Activated CD8-positive, alpha-beta T cell treated with anti-CD3 and anti-CD28 coated beads for 36 hours (primary cell): ENCODE data around the gene PMPCA. TPM values are rescaled to one million over a fixed set of nuclear protein-coding genes. Genes with fewer than 3 reads are reported as not detected.

Source experiments
- ATAC-seq: fragments of 200-7000 bp; cut with Tn5 transposase; one replicate; pipeline ENCODE4 v1.10.0; 2021; ENCODE audit warnings: mild to moderate bottlenecking, moderate library complexity
- CTCF ChIA-PET: fragments of 350-600 bp; sonication (Branson Sonifier 250); formaldehyde crosslinking; loops from one replicate; lab custom pipeline; 2021; ENCODE audit warnings: antibody characterized with exemption; lab: Charles Lee
- POLR2A ChIA-PET: fragments of 350-600 bp; sonication (Branson Sonifier 250); formaldehyde crosslinking; loops from one replicate; lab custom pipeline; 2021; ENCODE audit warnings: antibody characterized with exemption; lab: Charles Lee
- DNase-seq: peaks from one replicate; pipeline ENCODE4 v3.0.0-alpha.2; 2020
- H3K27ac Mint-ChIP-seq: one replicate; pipeline ENCODE4 v1.8.0; 2021; ENCODE audit warnings: mild to moderate bottlenecking, mixed read lengths
- H3K27me3 Mint-ChIP-seq: one replicate; pipeline ENCODE4 v1.8.0; 2021; ENCODE audit warnings: mixed read lengths
- H3K36me3 Mint-ChIP-seq: one replicate; pipeline ENCODE4 v1.8.0; 2021; ENCODE audit warnings: low read depth, mixed read lengths
- H3K4me1 Mint-ChIP-seq: one replicate; pipeline ENCODE4 v1.8.0; 2021; ENCODE audit warnings: low read depth, mixed read lengths
- H3K4me3 Mint-ChIP-seq: one replicate; pipeline ENCODE4 v1.8.0; 2021; ENCODE audit warnings: mild to moderate bottlenecking, moderate library complexity, mixed read lengths
- H3K9me3 Mint-ChIP-seq: one replicate; pipeline ENCODE4 v1.8.0; 2021; ENCODE audit warnings: mixed read lengths
- CTCF ChIP-seq: fragments of 200-600 bp; IDR thresholded peaks from one replicate; pipeline ENCODE4 v1.8.0; 2022; ENCODE audit warnings: antibody characterized with exemption, mild to moderate bottlenecking
- intact Hi-C: fragments of 100-400 bp; cut with micrococcal nuclease; formaldehyde crosslinking; loops from one replicate; pipeline ENCODE4 v1.10.0; 2022
- total RNA-seq, 2 experiments: library from RNA; stranded (reverse); gene quantifications; one replicate each; pipeline ENCODE4 v1.2.3, GENCODE V29; 2021

PMPCA gene
- total RNA-seq, 2 experiments from 2014 or later: 128 to 140 TPM

DNA sequence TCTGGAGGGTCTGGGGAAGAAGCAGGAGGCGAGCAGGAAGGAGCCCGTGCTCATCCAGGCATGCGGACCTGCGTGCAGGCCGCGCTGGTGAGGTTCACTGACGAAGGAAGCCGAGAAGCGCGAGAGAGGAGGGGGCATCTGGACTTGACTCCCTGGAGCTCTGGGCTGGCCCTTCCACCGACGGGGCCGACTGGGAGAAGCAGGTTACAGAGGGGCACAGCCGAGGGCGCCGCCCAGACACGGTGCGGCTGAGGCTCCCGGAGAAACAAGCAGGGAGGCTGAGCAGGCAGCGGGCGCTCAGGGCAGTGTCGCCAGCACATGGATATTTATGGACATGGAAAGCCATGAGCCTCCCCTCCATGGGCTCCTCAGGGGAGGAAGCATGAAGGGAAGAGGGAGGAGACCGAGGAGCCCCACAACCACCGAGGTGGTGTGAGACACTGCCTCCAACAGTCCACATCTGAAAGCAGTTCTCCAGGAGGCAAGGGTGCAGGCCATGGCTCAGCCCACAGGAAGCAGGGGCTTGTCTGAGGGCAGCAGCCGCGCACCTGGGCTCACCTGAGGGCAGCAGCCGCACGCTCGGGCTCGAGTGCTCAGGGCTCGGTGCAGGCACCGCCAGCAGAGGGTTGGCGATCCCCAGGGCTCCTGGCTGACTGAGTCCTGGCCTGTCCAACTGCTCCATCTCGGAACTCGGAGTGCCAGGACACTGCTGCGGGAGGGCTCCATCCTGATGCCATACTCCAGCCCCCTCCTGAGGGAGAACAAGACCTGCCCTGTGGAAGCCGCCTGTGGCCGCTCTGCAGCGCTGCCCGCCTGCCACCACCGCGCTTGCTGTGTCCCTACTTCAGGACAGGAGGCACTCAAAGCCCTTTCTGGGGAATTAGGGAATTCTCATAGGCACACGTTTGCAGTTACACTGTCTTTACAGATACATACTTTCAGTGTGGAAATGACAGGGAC, 44.9 kb downstream of the PMPCA start:
- Mint-ChIP-seq H3K4me3 (no peak overlapping the region), H3K4me1 (no peaks in the 10 kb centered on the region), H3K36me3 (peaks cover 53% of the 10 kb centered on the region), H3K9me3 (no peaks in the 10 kb centered on the region), H3K27me3 (no peaks in the 10 kb centered on the region), H3K27ac (no peak overlapping the region)
- intact Hi-C loops: no loop called here
- POLR2A ChIA-PET: interaction anchor here (1.2 kb wide), 1 partner anchor 12 kb away, joined by 3 read pairs; no protein-coding TSS in a partner anchor
- CTCF ChIA-PET: no interaction called here
- DNase-seq: no peak
- no peak for ATAC-seq
- TF ChIP-seq CTCF: no peak

DNA sequence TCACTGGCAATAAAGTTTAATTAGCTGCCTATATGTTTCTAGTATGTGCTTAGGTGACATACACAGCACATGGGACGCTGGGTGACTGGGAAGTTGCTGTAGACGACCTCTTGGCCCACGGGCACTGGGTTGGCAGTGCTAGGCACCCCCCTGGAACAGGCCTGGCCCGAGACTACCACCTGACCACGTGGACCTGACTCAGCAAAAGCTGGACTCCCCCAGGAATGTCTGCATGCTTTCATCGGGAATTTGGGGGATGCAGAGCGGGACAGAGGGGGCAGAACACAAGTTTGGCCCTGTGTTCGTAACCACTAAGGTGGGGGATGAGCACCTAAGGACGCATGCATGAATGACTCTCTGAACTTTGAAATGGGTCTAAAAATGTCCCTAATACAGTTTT, 45.8 kb downstream of the PMPCA start:
- ChIA-PET CTCF (no interaction called here), POLR2A (interaction anchor here (0.9 kb wide), 1 partner anchor 31 kb away, joined by 4 read pairs; no protein-coding TSS in a partner anchor)
- Mint-ChIP-seq H3K4me1 (no peaks in the 10 kb centered on the region), H3K36me3 (peaks cover 51% of the 10 kb centered on the region), H3K4me3 (no peak overlapping the region), H3K9me3 (no peaks in the 10 kb centered on the region), H3K27ac (no peak overlapping the region), H3K27me3 (no peaks in the 10 kb centered on the region)
- DNase-seq (no peak), ATAC-seq (no peak)
- intact Hi-C loops: no loop called here
- no peak for TF ChIP-seq CTCF

DNA sequence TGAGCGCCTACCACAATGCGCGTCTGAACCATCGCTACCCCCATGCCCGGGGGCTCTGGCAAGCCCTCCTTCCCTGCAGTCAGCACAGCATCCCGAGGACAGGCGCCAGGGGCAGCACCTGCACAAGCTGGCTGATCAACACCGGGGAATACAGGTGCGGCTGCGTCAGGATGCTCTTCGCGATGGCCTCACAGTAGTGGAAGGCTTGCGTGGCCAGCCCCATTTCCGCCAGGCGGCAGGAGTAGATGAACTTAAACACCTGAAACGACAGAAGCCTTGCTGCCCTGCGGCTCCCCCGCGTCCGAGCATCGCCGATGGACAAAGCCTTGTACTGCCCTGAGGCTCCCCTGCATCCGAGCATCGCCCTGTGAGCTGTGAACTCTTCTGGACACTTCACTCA, 46.9 kb downstream of the PMPCA start:
- ChIA-PET CTCF (no interaction called here), POLR2A (interaction anchor here (1.0 to 1.2 kb wide), 2 partner anchors 14 to 37 kb away, joined by 3 read pairs; no protein-coding TSS in a partner anchor)
- H3K27ac Mint-ChIP-seq: no peak overlapping the region
- no peak for TF ChIP-seq CTCF
- peaks cover 52% of the 10 kb centered on the region for H3K36me3 Mint-ChIP-seq
- DNase-seq (no peak), ATAC-seq (no peak)
- no peak overlapping the region for H3K4me3 Mint-ChIP-seq
- H3K27me3 Mint-ChIP-seq: no peaks in the 10 kb centered on the region
- no peaks in the 10 kb centered on the region for H3K9me3 Mint-ChIP-seq
- H3K4me1 Mint-ChIP-seq: no peaks in the 10 kb centered on the region
- intact Hi-C loops: no loop called here

DNA sequence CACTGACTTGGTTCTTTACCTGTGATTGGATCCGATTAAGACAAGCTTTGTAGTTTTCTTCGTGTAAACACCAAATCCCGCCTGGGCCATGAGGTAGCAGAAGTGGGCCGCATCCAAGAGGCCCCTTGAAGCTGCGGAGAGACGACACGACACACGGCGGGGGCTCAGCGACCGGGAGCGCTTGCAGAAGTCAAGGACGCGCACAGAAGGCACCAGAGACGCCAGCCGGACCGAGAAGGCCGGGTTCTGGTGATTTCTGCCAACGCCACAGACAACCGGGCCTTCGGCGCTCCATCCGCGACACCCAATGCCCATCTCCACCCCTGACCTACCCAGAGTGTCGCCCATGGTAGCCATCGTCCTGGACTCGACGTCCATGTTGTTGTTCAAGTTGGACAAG, 49.0 kb downstream of the PMPCA start:
- ATAC-seq: no peak
- TF ChIP-seq CTCF: no peak
- Mint-ChIP-seq H3K4me3 (no peak overlapping the region), H3K4me1 (no peaks in the 10 kb centered on the region), H3K27me3 (no peaks in the 10 kb centered on the region), H3K9me3 (no peaks in the 10 kb centered on the region), H3K36me3 (peaks cover 51% of the 10 kb centered on the region), H3K27ac (no peak overlapping the region)
- intact Hi-C loops: no loop called here
- DNase-seq: no peak
- ChIA-PET CTCF (interaction anchor here (0.8 to 1.0 kb wide), 2 partner anchors 19 to 25 kb away, joined by 3 to 4 read pairs; no protein-coding TSS in a partner anchor), POLR2A (interaction anchor here (0.9 to 1.4 kb wide), 3 partner anchors 14 to 223 kb away, joined by 3 to 4 read pairs (median 3); no protein-coding TSS in a partner anchor)
